ENCODE measurements around the gene OR9G1. TPM values are rescaled to one million over a fixed set of nuclear protein-coding genes. Genes with fewer than 3 reads are reported as not detected.

The OR9G1 gene
- total RNA-seq, 4 donors from 2014 or later = not detected

DNA sequence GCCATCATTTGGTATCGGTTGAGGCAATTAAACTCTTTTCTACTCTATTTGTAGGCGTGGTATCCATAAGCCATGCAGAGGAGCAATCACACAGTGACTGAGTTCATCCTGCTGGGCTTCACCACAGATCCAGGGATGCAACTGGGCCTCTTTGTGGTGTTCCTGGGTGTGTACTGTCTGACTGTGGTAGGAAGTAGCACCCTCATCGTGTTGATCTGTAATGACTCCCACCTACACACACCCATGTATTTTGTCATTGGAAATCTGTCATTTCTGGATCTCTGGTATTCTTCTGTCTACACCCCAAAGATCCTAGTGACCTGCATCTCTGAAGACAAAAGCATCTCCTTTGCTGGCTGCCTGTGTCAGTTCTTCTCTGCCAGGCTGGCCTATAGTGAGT, 41.2 kb downstream of the OR9G1 start:
- TF ChIP-seq, protein P1, sequence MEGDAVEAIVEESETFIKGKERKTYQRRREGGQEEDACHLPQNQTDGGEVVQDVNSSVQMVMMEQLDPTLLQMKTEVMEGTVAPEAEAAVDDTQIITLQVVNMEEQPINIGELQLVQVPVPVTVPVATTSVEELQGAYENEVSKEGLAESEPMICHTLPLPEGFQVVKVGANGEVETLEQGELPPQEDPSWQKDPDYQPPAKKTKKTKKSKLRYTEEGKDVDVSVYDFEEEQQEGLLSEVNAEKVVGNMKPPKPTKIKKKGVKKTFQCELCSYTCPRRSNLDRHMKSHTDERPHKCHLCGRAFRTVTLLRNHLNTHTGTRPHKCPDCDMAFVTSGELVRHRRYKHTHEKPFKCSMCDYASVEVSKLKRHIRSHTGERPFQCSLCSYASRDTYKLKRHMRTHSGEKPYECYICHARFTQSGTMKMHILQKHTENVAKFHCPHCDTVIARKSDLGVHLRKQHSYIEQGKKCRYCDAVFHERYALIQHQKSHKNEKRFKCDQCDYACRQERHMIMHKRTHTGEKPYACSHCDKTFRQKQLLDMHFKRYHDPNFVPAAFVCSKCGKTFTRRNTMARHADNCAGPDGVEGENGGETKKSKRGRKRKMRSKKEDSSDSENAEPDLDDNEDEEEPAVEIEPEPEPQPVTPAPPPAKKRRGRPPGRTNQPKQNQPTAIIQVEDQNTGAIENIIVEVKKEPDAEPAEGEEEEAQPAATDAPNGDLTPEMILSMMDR (IDR thresholded peaks at IDR 0.05) = no peak
- TF ChIP-seq POLR2AphosphoS5 (IDR thresholded peaks at IDR 0.05) (no peak), EP300 (IDR thresholded peaks at IDR 0.05) (no peak), POLR2A (IDR thresholded peaks at IDR 0.05; ENCODE audit: low read depth) (no peak)
- Histone ChIP-seq H3K9me3 (no peaks in the 10 kb centered on the region), H3K4me3 (no peak overlapping the region), H3K36me3 (no peaks in the 10 kb centered on the region), H3K27me3 (no peaks in the 10 kb centered on the region), H3K4me1 (no peaks in the 10 kb centered on the region), H3K27ac (replicated peaks in 1 of 4) (no peak overlapping the region)
- no peak for DNase-seq (ENCODE audit: extremely low spot score)
- intact Hi-C loops (cut with DNase I) = no loop called here
- WGBS = 79% methylated on average over 3 of the region's 3 CpGs

DNA sequence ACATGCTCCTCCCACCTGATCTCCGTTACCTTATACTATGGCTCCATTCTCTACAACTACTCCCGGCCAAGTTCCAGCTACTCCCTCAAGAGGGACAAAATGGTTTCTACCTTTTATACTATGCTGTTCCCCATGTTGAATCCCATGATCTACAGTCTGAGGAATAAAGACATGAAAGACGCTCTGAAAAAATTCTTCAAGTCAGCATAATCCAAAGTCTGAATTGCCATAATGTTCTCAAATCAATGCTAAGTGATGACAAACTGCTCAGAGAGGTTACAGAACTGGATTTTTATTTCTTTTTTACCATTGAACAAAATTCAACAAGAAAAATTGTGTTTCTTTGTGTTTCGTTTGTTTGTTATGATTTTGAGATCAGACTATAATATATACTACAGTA, 42.0 kb downstream of the OR9G1 start:
- no peak overlapping the region for H3K4me3 ChIP-seq
- 72% methylated on average over 4 of the region's 4 CpGs for WGBS
- intact Hi-C loops (cut with DNase I) = no loop called here

DNA sequence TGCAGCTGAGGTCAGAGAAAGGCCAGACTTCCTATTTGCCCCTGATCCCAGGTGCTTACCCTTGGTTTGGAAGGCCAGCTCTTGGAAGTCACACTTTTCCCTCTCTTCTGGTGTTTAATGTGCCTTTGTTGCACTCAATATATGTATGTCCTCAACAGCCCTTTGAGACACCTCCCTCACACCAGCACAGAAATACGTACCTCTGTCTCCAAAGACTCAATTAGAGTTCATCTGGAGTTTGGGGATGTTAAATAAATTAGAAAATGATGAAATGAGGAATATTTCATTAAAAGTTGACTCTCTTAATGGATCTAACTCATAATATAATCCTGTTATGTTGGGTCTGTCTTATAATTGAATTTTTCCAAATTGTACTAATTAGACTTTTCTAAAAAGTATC, 49.7 kb downstream of the OR9G1 start, which contains the start of gene OR9G4:
Gene OR9G4 (minus strand): TSS at position 101 of the 400 bp plus-strand sequence. CDS start 4,931 bp downstream, outside the sequence.
- Histone ChIP-seq H3K27me3 (no peaks in the 10 kb centered on the region), H3K36me3 (no peaks in the 10 kb centered on the region), H3K4me3 (no peak within 1 kb of the TSS), H3K27ac (replicated peaks in 1 of 4) (no peak within 1 kb of the TSS), H3K4me1 (no peaks in the 10 kb centered on the region), H3K9me3 (no peaks in the 10 kb centered on the region)
- 55% methylated on average over 1 of the region's 1 CpG for WGBS
- TF ChIP-seq, protein P1 (IDR thresholded peaks at IDR 0.05) = no peak
- no peak for TF ChIP-seq POLR2A (IDR thresholded peaks at IDR 0.05; ENCODE audit: low read depth)
- no peak for TF ChIP-seq POLR2AphosphoS5 (IDR thresholded peaks at IDR 0.05)
- TF ChIP-seq EP300 (IDR thresholded peaks at IDR 0.05) = no peak
- no peak for DNase-seq (ENCODE audit: extremely low spot score)
- intact Hi-C loops (cut with DNase I) = no loop called here

More for the DNA sequence above, 42.0 kb downstream of the OR9G1 start:
- Histone ChIP-seq H3K27me3 (no peaks in the 10 kb centered on the region), H3K36me3 (no peaks in the 10 kb centered on the region), H3K4me1 (no peaks in the 10 kb centered on the region), H3K9me3 (no peaks in the 10 kb centered on the region), H3K27ac (replicated peaks in 1 of 4) (no peak overlapping the region)
- no peak for DNase-seq (ENCODE audit: extremely low spot score)
- TF ChIP-seq POLR2AphosphoS5 (IDR thresholded peaks at IDR 0.05) = no peak
- no peak for TF ChIP-seq POLR2A (IDR thresholded peaks at IDR 0.05; ENCODE audit: low read depth)
- TF ChIP-seq, protein P1 (IDR thresholded peaks at IDR 0.05) = no peak
- no peak for TF ChIP-seq EP300 (IDR thresholded peaks at IDR 0.05)

DNA sequence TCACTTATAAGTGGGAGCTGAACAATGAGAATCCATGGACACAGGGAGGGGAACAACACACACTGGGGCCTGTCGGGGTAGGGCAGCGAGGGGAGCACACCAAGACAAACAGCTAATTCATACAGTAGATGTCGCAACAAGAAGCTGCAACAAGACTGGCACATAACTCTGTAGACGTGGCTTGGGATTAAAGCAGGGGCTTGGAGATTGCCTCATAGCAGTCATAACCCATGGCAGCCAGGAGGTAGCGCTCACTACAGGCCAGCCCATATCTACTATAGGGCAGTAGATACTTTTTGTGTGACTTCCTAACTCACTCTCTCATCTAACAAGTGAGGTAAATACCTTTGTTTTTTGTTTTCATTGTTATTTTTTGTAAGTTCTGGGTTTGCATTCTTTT, 51.3 kb downstream of the OR9G1 start:
- Histone ChIP-seq H3K27ac (replicated peaks in 1 of 4) (no peak overlapping the region), H3K4me3 (no peak overlapping the region), H3K27me3 (no peaks in the 10 kb centered on the region), H3K36me3 (no peaks in the 10 kb centered on the region), H3K4me1 (no peaks in the 10 kb centered on the region), H3K9me3 (no peaks in the 10 kb centered on the region)
- WGBS = 91% methylated on average over 5 of the region's 5 CpGs
- intact Hi-C loops (cut with DNase I) = no loop called here
- no peak for DNase-seq (ENCODE audit: extremely low spot score)
- no peak for TF ChIP-seq POLR2AphosphoS5 (IDR thresholded peaks at IDR 0.05)
- TF ChIP-seq, protein P1 (IDR thresholded peaks at IDR 0.05) = no peak
- TF ChIP-seq EP300 (IDR thresholded peaks at IDR 0.05) = no peak
- TF ChIP-seq POLR2A (IDR thresholded peaks at IDR 0.05; ENCODE audit: low read depth) = no peak

DNA sequence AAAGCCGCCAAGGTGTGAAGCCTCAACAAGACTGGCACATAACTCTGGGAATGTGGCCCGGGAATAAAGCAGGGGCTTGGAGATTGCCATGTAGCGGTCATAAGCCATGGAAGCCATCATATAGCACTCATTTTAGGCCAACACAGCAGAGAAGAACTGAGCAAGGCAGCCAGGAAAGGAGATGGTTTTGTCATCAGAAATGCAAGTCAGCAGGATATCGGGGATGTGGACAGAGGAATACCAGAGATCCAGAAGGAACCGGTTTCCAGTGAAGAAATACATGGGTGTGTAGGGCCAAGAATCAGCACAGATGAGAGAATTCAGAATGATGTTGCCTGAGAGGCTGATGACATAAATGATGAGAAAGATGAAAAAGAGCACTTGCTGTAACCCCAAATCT, 52.6 kb downstream of the OR9G1 start:
- Histone ChIP-seq H3K36me3 (no peaks in the 10 kb centered on the region), H3K4me1 (no peaks in the 10 kb centered on the region), H3K27me3 (no peaks in the 10 kb centered on the region), H3K9me3 (no peaks in the 10 kb centered on the region), H3K4me3 (no peak overlapping the region), H3K27ac (replicated peaks in 1 of 4) (no peak overlapping the region)
- TF ChIP-seq POLR2AphosphoS5 (IDR thresholded peaks at IDR 0.05) = no peak
- TF ChIP-seq, protein P1 (IDR thresholded peaks at IDR 0.05) = no peak
- no peak for TF ChIP-seq POLR2A (IDR thresholded peaks at IDR 0.05; ENCODE audit: low read depth)
- TF ChIP-seq EP300 (IDR thresholded peaks at IDR 0.05) = no peak
- intact Hi-C loops (cut with DNase I) = no loop called here
- no peak for DNase-seq (ENCODE audit: extremely low spot score)
- WGBS = 85% methylated on average over 5 of the region's 5 CpGs
